GM18526 (cell line): Measurements from ENCODE around the gene PTPRN2.

ENCODE experiments used
- POLR2A ChIP-seq: IDR thresholded peaks from 3 replicates; pipeline ENCODE4 v1.6.1; 2011; ENCODE audit not compliant: insufficient read length; ENCODE audit errors: extremely low read depth

Gene PTPRN2

GRCh38 chr7:157784041-157784835, 803.4 kb downstream of the PTPRN2 start:
- no peak for TF ChIP-seq POLR2A

- no peak for TF ChIP-seq POLR2A
These were observed 805.6 kb downstream of the PTPRN2 start for GRCh38 chr7:157782041-157782440.

GRCh38 chr7:157780721-157781120, 806.9 kb downstream of the PTPRN2 start:
- TF ChIP-seq POLR2A = no peak

- no peak for TF ChIP-seq POLR2A
These were observed 807.3 kb downstream of the PTPRN2 start for GRCh38 chr7:157780312-157780711.

GRCh38 chr7:157779206-157779605, 808.4 kb downstream of the PTPRN2 start:
- TF ChIP-seq POLR2A = no peak

- TF ChIP-seq POLR2A = no peak
These were observed 811.9 kb downstream of the PTPRN2 start for GRCh38 chr7:157775560-157776332.

- TF ChIP-seq POLR2A = no peak
These were observed 812.5 kb downstream of the PTPRN2 start for GRCh38 chr7:157775021-157775559.

GRCh38 chr7:157774495-157774894, 813.1 kb downstream of the PTPRN2 start:
- no peak for TF ChIP-seq POLR2A

GRCh38 chr7:157773361-157773760, 814.3 kb downstream of the PTPRN2 start:
- no peak for TF ChIP-seq POLR2A

- TF ChIP-seq POLR2A = no peak
These were observed 815.0 kb downstream of the PTPRN2 start for GRCh38 chr7:157772486-157773130.

- no peak for TF ChIP-seq POLR2A
These were observed 815.9 kb downstream of the PTPRN2 start for GRCh38 chr7:157771689-157772088.

GRCh38 chr7:157770716-157771320, 816.8 kb downstream of the PTPRN2 start:
- no peak for TF ChIP-seq POLR2A

GRCh38 chr7:157769526-157770215, 818.0 kb downstream of the PTPRN2 start:
- TF ChIP-seq POLR2A = no peak

GRCh38 chr7:157769086-157769485, 818.5 kb downstream of the PTPRN2 start:
- TF ChIP-seq POLR2A = no peak

GRCh38 chr7:157768198-157768597, 819.4 kb downstream of the PTPRN2 start:
- TF ChIP-seq POLR2A = no peak
